Naive thymus-derived CD4-positive, alpha-beta T cell (primary cell): ENCODE results near the gene XYLT1. TPM values are rescaled to one million over a fixed set of nuclear protein-coding genes. Genes with fewer than 3 reads are reported as not detected.

Experiments
- ATAC-seq: fragments of 150-1000 bp; cut with Tn5 transposase; 2 replicates; pipeline ENCODE4 v1.10.0; 2021; ENCODE audit warnings: mild to moderate bottlenecking, moderate library complexity
- CTCF ChIA-PET: fragments of 350-600 bp; sonication (Branson Sonifier 250); formaldehyde crosslinking; loops from one replicate; lab custom pipeline; 2021; ENCODE audit warnings: antibody characterized with exemption; lab: Charles Lee
- POLR2A ChIA-PET: fragments of 350-600 bp; sonication (Branson Sonifier 250); formaldehyde crosslinking; loops from one replicate; lab custom pipeline; 2021; ENCODE audit warnings: antibody characterized with exemption, inconsistent platforms; lab: Charles Lee
- DNase-seq, 9 donors: peaks; one replicate each; pipeline versions ENCODE4 v3.0.0 to v3.0.0-alpha.2; 2020 to 2022; ENCODE audit warnings: mixed read lengths in 1 of 9
- H3K27ac ChIP-seq: one replicate; pipeline ENCODE4 v1.7.0; 2013; ENCODE audit warnings: mild to moderate bottlenecking, low read depth, low read length, moderate library complexity
- H3K27me3 ChIP-seq, 2 donors: one replicate each; pipeline ENCODE4 v1.7.0; 2013; ENCODE audit warnings: low read length in 2 of 2, mild to moderate bottlenecking in 2 of 2, moderate library complexity in 2 of 2; ENCODE audit not compliant: control insufficient read depth in 2 of 2, insufficient read depth in 2 of 2
- H3K36me3 ChIP-seq, 3 experiments: 1 replicate in 2 of 3; 2 replicates in 1 of 3; pipeline ENCODE4 v1.7.0; 2013; ENCODE audit warnings: low read length in 3 of 3, mild to moderate bottlenecking in 3 of 3, moderate library complexity in 1 of 3; ENCODE audit not compliant: insufficient read depth in 3 of 3, control insufficient read depth in 2 of 3
- H3K4me1 ChIP-seq, 2 donors: one replicate each; pipeline ENCODE4 v1.7.0; 2013; ENCODE audit warnings: low read length in 2 of 2, mild to moderate bottlenecking in 2 of 2, moderate library complexity in 1 of 2; ENCODE audit not compliant: control insufficient read depth in 2 of 2, insufficient read depth in 2 of 2
- H3K4me3 ChIP-seq: 2 replicates; pipeline ENCODE4 v1.7.0; 2013; ENCODE audit warnings: mild to moderate bottlenecking, low read length
- H3K9me3 ChIP-seq, 3 experiments: 1 replicate in 2 of 3; 2 replicates in 1 of 3; pipeline ENCODE4 v1.7.0; 2013; ENCODE audit warnings: low read length in 3 of 3; ENCODE audit not compliant: control insufficient read depth in 2 of 3
- H3K27ac Mint-ChIP-seq, 9 donors: one replicate each; pipeline ENCODE4 v1.8.0; 2020 to 2022; ENCODE audit warnings: mixed read lengths in 9 of 9, mild to moderate bottlenecking in 8 of 9, moderate library complexity in 5 of 9, inconsistent platforms in 2 of 9
- H3K27me3 Mint-ChIP-seq, 5 donors: one replicate each; pipeline ENCODE4 v1.8.0; 2021 to 2022; ENCODE audit warnings: mixed read lengths in 5 of 5, mild to moderate bottlenecking in 1 of 5
- H3K36me3 Mint-ChIP-seq, 5 donors: one replicate each; pipeline ENCODE4 v1.8.0; 2020 to 2022; ENCODE audit warnings: mixed read lengths in 5 of 5, mild to moderate bottlenecking in 3 of 5, inconsistent platforms in 1 of 5
- H3K4me1 Mint-ChIP-seq, 7 donors: one replicate each; pipeline ENCODE4 v1.8.0; 2020 to 2022; ENCODE audit warnings: mixed read lengths in 7 of 7, mild to moderate bottlenecking in 3 of 7, inconsistent platforms in 1 of 7
- H3K4me3 Mint-ChIP-seq, 10 donors: one replicate each; pipeline ENCODE4 v1.8.0; 2020 to 2022; ENCODE audit warnings: mild to moderate bottlenecking in 10 of 10, mixed read lengths in 10 of 10, moderate library complexity in 6 of 10, inconsistent platforms in 2 of 10
- H3K9me3 Mint-ChIP-seq, 11 donors: one replicate each; pipeline ENCODE4 v1.8.0; 2020 to 2022; ENCODE audit warnings: mixed read lengths in 11 of 11, mild to moderate bottlenecking in 4 of 11, inconsistent platforms in 1 of 11, moderate library complexity in 1 of 11
- intact Hi-C, 2 donors: fragments of 100-400 bp; cut with micrococcal nuclease; formaldehyde crosslinking; loops; one replicate each; pipeline ENCODE4 v1.15.1; 2023
- polyA plus RNA-seq, 2 donors: library from polyadenylated mRNA; unstranded; fragments of 300-500 nt; fragmentation: Illumina TruSeq; gene quantifications; one replicate each; pipeline ENCODE4 v1.2.3, GENCODE V29; 2021
- total RNA-seq, 6 experiments: library from RNA in 5 of 6; stranded (reverse) in 5 of 6; gene quantifications; 1 replicate in 5 of 6; 2 replicates in 1 of 6; pipeline ENCODE4 v1.2.3 and lab custom pipeline; 2021 to 2026

Gene XYLT1
- total and polyA plus RNA-seq, 7 experiments from 2014 or later: 1.9 to 50.4 (median 37.9) TPM

- H3K4me1 Mint-ChIP-seq: peaks cover 15 to 37% (median 26%) of the 10 kb centered on the region in 7 donors
- no peak for ATAC-seq
- no peak overlapping the region for H3K27ac Mint-ChIP-seq
- Histone ChIP-seq H3K4me3 (no peak overlapping the region), H3K9me3 (no peaks in the 10 kb centered on the region), H3K27ac (no peak overlapping the region), H3K27me3 (no peaks in the 10 kb centered on the region), H3K4me1 (peaks cover 0 to 5% of the 10 kb centered on the region in 2 donors), H3K36me3 (no peaks in the 10 kb centered on the region)
- peaks cover 0 to 1% (median 0%) of the 10 kb centered on the region in 11 donors for H3K9me3 Mint-ChIP-seq
- ChIA-PET CTCF (no interaction called here), POLR2A (no interaction called here)
- no peaks in the 10 kb centered on the region for H3K27me3 Mint-ChIP-seq
- H3K36me3 Mint-ChIP-seq: peaks cover 0 to 31% (median 20%) of the 10 kb centered on the region in 5 donors
- intact Hi-C loops: loop anchor here in 1 of 2 donors (10.0 kb wide), 2 partner anchors 111 to 231 kb away; no protein-coding TSS in a partner anchor
- DNase-seq: no peak
- peak overlapping the region in 1 of 10 donors; percentile 20 for H3K4me3 Mint-ChIP-seq
Observed at GRCh38 chr16:17233318-17234002, 237.3 kb downstream of the XYLT1 start.

- Histone ChIP-seq H3K27me3 (no peaks in the 10 kb centered on the region), H3K9me3 (no peaks in the 10 kb centered on the region), H3K27ac (no peak overlapping the region), H3K36me3 (no peaks in the 10 kb centered on the region), H3K4me3 (no peak overlapping the region), H3K4me1 (peaks cover 0 to under 1% of the 10 kb centered on the region in 2 donors)
- no peaks in the 10 kb centered on the region for H3K27me3 Mint-ChIP-seq
- peaks cover 0 to 1% (median 0%) of the 10 kb centered on the region in 11 donors for H3K9me3 Mint-ChIP-seq
- H3K36me3 Mint-ChIP-seq: peaks cover 0 to 35% (median 25%) of the 10 kb centered on the region in 5 donors
- peak overlapping the region in 1 of 10 donors; percentile 47 for H3K4me3 Mint-ChIP-seq
- DNase-seq (no peak), ATAC-seq (no peak)
- ChIA-PET CTCF (no interaction called here), POLR2A (no interaction called here)
- intact Hi-C loops: loop anchor here in 1 of 2 donors (10.0 kb wide), 2 partner anchors 112 to 232 kb away; no protein-coding TSS in a partner anchor
- peak overlapping the region in 1 of 9 donors; percentile 1 for H3K27ac Mint-ChIP-seq
- H3K4me1 Mint-ChIP-seq: peaks cover 11 to 37% (median 20%) of the 10 kb centered on the region in 7 donors
Observed at GRCh38 chr16:17232487-17232886, 238.3 kb downstream of the XYLT1 start.

GRCh38 chr16:17231972-17232371 is 238.8 kb downstream of the XYLT1 start:
- Histone ChIP-seq H3K27me3 (no peaks in the 10 kb centered on the region), H3K9me3 (no peaks in the 10 kb centered on the region), H3K27ac (no peak overlapping the region), H3K4me3 (no peak overlapping the region), H3K36me3 (no peaks in the 10 kb centered on the region), H3K4me1 (no peaks in the 10 kb centered on the region)
- ChIA-PET CTCF (interaction anchor here (0.7 kb wide), 1 partner anchor 138 kb away, joined by 4 read pairs; no protein-coding TSS in a partner anchor), POLR2A (interaction anchor here (1.1 kb wide), 1 partner anchor 241 kb away, joined by 4 read pairs; no protein-coding TSS in a partner anchor)
- intact Hi-C loops: loop anchor here in 1 of 2 donors (10.0 kb wide), 2 partner anchors 113 to 233 kb away; no protein-coding TSS in a partner anchor
- Mint-ChIP-seq H3K4me3 (peak overlapping the region in 1 of 10 donors; percentile 47), H3K9me3 (peaks cover 0 to 1% (median 0%) of the 10 kb centered on the region in 11 donors), H3K27ac (no peak overlapping the region), H3K4me1 (peaks cover 10 to 37% (median 19%) of the 10 kb centered on the region in 7 donors), H3K36me3 (peaks cover 0 to 35% (median 23%) of the 10 kb centered on the region in 5 donors), H3K27me3 (no peaks in the 10 kb centered on the region)
- no peak for DNase-seq
- no peak for ATAC-seq

GRCh38 chr16:17230932-17231581 is 239.7 kb downstream of the XYLT1 start:
- no peaks in the 10 kb centered on the region for H3K9me3 ChIP-seq
- Mint-ChIP-seq H3K4me3 (no peak overlapping the region), H3K36me3 (peaks cover 0 to 29% (median 19%) of the 10 kb centered on the region in 5 donors), H3K27me3 (no peaks in the 10 kb centered on the region), H3K27ac (peak overlapping the region in 1 of 9 donors; percentile 12), H3K9me3 (peaks cover 0 to 1% (median 0%) of the 10 kb centered on the region in 11 donors), H3K4me1 (peaks cover 10 to 33% (median 18%) of the 10 kb centered on the region in 7 donors)
- H3K27me3 ChIP-seq: no peaks in the 10 kb centered on the region
- ChIA-PET CTCF (interaction anchor here (0.7 to 0.8 kb wide), 2 partner anchors 16 to 22 kb away, joined by 3 read pairs; no protein-coding TSS in a partner anchor), POLR2A (interaction anchor here (1.1 kb wide), 1 partner anchor 242 kb away, joined by 4 read pairs; no protein-coding TSS in a partner anchor)
- ATAC-seq (no peak), DNase-seq (no peak)
- intact Hi-C loops: loop anchor here in 1 of 2 donors (10.0 kb wide), 2 partner anchors 114 to 234 kb away; no protein-coding TSS in a partner anchor
- H3K27ac ChIP-seq: no peak overlapping the region
- no peaks in the 10 kb centered on the region for H3K4me1 ChIP-seq
- no peak overlapping the region for H3K4me3 ChIP-seq
- H3K36me3 ChIP-seq: no peaks in the 10 kb centered on the region

- Mint-ChIP-seq H3K27ac (no peak overlapping the region), H3K9me3 (peaks cover 0 to 1% (median 0%) of the 10 kb centered on the region in 11 donors), H3K4me3 (no peak overlapping the region), H3K27me3 (no peaks in the 10 kb centered on the region), H3K4me1 (peaks cover 12 to 36% (median 23%) of the 10 kb centered on the region in 7 donors), H3K36me3 (peaks cover 4 to 32% (median 23%) of the 10 kb centered on the region in 5 donors)
- ChIA-PET POLR2A (no interaction called here), CTCF (no interaction called here)
- Histone ChIP-seq H3K27me3 (no peaks in the 10 kb centered on the region), H3K27ac (no peak overlapping the region), H3K36me3 (no peaks in the 10 kb centered on the region), H3K4me1 (no peaks in the 10 kb centered on the region), H3K4me3 (no peak overlapping the region), H3K9me3 (no peaks in the 10 kb centered on the region)
- ATAC-seq (no peak), DNase-seq (no peak)
- intact Hi-C loops: loop anchor here in 1 of 2 donors (10.0 kb wide), 2 partner anchors 115 to 235 kb away; no protein-coding TSS in a partner anchor
Observed at GRCh38 chr16:17229766-17230165, 241.0 kb downstream of the XYLT1 start.

- Mint-ChIP-seq H3K27me3 (no peaks in the 10 kb centered on the region), H3K36me3 (peaks cover 9 to 32% (median 28%) of the 10 kb centered on the region in 5 donors), H3K4me3 (no peak overlapping the region), H3K27ac (no peak overlapping the region), H3K9me3 (peaks cover 0 to 1% (median 0%) of the 10 kb centered on the region in 11 donors), H3K4me1 (peaks cover 12 to 39% (median 27%) of the 10 kb centered on the region in 7 donors)
- intact Hi-C loops: no loop called here
- Histone ChIP-seq H3K27me3 (no peaks in the 10 kb centered on the region), H3K27ac (no peak overlapping the region), H3K4me3 (no peak overlapping the region), H3K4me1 (no peaks in the 10 kb centered on the region), H3K36me3 (no peaks in the 10 kb centered on the region), H3K9me3 (no peaks in the 10 kb centered on the region)
- DNase-seq: no peak
- CTCF ChIA-PET: no interaction called here
- POLR2A ChIA-PET: no interaction called here
- no peak for ATAC-seq
Observed at GRCh38 chr16:17229131-17229530, 241.6 kb downstream of the XYLT1 start.
